Prostate gland (tissue), 2 donors: ENCODE data around the gene OR8G5.

ENCODE experiments used
- CTCF ChIP-seq, 4 experiments: fragments of 200-600 bp in 2 of 4; fragments of 450-650 bp in 2 of 4; sonication (generic) in 2 of 4; IDR thresholded peaks; 1 replicate in 3 of 4; 2 replicates in 1 of 4; pipeline ENCODE4 v1.5.1; 2016 to 2019; ENCODE audit warnings: antibody characterized with exemption in 4 of 4, mild to moderate bottlenecking in 2 of 4, moderate library complexity in 2 of 4
- POLR2A ChIP-seq: fragments of 450-650 bp; IDR thresholded peaks from one replicate; pipeline ENCODE4 v1.6.1; 2016; ENCODE audit warnings: antibody characterized with exemption, mild to moderate bottlenecking

- TF ChIP-seq CTCF (IDR thresholded peaks at IDR 0.05) (no peak), POLR2A (no peak)
Measured at GRCh38 chr11:124285610-124286344, 29.6 kb downstream of the OR8G5 start.
